Measurements from ENCODE around the gene ZBTB40.
A peak's percentile ranks its signal among the peaks of the same experiment; 100 is the strongest.

The ZBTB40 gene

DNA sequence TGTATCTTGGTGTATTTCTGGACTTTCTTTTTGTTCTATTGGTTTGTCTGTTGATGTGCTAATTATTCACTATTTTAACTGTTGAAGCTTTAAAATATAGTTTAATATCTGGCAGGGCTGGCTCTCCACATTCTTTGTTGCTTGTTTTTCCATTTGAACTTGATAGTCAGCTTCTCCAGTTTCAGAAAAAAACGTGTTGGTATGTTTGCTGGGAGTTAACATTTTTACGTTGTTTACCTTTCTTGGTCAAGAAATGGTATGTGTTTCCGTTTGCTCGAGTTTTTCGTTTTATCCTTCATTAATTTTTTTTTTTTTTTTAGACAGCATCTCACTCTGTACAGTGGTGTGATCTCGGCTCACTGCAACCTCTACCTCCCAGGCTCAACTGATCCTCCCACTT lies 16.9 kb upstream of the ZBTB40 start:
- DNase-seq, result no peak

DNA sequence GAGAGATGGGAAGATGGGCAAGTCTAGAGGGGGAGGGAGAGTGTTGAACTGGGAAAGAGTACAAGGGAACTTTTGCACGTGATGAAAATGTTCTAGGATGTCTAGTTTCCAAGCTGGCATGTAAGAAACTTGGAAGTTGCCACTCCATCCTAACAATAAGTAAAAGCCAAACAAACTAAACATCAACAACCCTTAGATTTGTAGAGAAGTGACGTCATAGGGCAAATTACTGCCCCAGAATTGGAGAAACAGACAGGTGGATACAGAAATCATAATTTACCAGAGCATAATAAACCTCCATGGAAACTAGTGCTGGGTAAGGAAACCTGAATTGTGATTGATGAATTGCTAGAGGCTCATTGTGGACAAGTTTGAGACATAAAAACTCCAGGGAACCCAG lies 14.7 kb upstream of the ZBTB40 start:
- no peak for DNase-seq

DNA sequence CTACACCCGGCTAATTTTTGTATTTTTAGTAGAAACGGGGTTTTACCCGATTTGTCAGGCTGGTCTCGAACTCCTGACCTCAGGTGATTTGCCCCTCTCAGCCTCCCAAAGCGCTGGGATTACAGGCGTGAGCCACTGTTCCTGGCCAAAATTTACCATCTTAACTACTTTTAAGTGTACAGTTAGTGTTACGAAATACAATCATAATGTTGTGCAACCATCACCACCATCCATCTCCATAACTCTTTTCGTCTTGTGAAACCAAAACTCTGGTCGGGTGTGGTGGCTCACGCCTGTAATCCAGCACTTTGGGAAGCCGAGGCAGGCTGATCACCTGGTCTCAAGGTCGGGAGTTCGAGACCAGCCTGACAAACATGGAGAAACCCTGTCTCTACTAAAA lies 14.1 kb upstream of the ZBTB40 start:
- no peak for DNase-seq

DNA sequence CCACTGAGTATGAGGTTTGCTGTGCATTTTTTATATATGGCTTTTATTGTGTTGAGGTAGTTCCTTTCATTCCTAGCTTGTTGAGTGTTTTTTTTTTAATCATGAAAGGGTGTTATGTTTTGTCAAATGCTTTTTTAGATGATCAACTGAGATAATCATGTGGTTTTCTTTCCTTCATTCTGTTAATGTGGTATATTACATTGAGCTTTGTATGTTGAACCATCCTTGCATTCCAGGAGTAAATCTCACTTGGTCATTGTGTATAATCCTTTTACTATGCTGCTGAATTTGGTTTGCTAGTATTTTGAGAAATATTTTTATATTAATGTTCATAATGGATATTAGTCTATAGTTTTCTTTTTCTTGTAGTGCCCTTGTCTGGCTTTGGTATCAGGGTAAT lies 11.1 kb upstream of the ZBTB40 start:
- no peak for DNase-seq

DNA sequence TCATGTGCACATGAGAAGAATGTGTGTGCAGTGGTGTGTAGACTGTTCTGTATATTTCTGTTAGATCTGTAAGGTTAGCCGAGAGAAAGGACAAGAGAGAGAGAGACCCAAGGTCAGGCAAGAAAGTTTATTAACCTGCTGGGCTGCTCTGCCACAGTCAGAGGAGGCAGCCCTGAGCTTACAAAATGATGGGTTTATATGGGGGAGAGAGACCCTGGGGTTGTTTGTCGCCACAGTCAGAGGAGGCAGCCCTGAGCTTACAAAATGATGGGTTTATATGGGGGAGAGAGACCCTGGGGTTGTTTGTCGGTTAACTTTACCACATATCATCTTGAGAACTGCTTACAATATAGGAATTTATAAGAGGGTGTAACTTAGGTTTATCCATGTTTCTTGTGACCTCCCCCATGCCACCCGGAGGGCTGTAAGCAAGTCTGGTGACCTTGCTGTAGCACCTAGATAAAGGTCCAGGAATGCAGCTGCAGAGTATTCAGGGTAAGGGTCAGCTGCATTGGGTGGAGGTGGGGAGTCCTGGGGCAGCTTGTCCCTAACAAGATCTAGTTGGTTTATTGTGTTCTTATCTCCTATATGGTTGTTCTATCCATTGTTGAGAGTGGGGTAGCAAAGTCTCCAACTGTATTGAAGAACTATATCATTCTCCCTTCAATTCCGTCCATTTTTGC lies 9.3 kb upstream of the ZBTB40 start:
- no peak for DNase-seq

DNA sequence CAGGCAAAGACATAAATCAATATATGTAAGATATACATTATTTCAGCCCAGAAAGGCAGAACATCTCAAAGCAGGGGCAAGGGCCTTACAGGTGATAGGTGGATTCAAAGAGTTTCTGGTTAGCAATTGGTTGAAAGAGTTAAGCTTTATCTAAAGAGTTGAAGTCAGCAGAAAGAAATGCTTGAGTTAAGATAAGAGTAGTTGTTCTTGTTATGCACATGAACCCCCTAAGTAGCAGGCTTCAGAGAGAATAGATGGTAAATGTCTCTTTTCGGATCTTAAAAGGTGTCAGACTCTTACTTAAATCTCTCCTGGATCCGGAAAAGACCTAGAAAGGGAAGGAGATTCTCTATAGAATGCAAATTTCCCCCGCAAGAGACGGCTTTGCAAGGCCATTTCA lies 8.3 kb upstream of the ZBTB40 start:
- DNase-seq, result no peak

DNA sequence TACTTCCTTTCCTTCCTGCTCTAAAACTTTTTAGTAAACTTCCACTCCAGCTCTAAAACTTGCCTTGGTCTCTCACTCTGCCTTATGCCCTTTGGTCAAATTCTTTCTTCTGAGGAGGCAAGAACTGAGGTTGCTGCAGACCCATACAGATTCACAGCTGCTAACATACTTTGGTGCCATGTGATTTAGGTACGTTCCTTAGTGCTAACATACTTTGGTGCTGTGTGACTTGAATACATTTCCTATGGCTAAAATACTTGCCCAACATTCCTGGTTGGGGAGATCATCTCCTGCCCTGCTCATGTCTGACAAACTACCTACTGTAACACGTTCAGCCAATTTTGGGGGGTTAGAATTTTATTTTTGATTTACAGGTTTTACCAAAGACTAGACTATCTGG lies 6.8 kb upstream of the ZBTB40 start:
- DNase-seq, result no peak

DNA sequence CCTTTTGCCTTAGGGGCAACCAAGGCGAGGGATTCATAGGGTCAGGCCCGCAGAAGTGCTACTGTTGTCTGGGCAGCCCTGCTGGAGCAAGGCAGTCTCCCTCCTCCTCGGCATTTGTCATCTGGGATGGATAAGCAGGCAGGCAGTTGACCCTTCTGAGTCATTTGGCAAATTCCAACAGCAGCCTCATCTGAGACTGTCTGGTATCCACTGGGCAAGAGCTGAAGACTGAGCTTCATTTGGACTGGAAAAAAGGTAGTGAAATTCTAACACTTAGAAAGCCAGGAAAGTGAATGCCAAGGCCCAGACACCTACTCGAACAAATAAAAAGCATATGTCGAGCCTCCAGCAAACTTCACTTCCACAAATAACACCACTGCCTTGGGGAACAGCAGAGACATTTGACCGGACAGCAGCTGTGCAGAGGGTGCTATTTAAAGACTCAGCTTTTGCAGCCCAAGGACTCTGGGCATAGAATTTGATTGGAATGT lies 4.0 kb upstream of the ZBTB40 start:
- no peak for DNase-seq

DNA sequence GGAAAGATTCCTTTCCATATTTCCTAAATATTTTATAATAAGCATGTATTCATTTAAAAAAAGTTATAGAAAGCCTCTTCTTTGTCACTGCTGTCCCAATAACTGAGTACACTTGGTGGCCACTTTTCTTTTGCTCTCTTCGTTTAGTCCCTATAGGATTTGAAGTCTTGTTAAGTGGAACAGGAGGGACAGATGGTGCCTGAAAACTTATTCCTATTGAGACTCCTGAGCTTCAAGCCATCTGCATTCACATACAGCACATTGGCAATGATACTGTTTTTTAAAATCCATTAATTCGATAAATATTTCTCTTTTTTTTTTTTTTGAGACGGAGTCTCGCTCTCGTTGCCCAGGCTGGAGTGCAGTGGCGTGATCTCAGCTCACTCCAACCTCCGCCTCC lies 2.0 kb upstream of the ZBTB40 start:
- no peak for DNase-seq

DNA sequence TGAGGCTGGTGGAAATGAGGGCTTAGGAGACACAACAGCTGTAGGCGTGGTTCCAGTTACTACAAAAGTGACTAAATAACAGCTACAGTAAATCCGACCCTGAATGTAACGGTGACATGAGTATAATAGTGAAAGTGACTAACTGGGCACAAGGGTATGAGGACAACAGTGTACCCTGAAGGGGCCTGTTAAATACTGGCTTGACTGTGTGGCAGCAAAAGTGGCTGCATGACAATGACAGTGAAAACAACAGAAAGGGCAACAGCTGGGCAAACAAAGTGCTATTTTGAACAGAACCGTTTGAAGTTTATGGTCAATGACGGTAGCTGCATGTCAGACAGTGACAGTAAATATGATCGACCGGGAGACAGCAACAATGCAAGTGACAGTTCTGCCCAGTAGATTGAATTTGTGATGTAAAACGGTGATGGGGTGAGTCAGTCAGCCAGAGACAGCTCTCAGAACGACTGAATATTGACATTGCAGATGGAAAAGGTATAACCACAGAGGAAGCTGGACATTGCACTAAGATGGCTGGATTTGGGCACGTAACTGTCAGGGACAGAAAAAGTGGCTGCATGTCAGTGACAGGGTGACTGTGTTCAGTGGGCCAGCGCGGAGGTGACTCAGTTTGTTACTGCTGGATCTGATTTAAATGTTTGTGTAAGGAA lies 1.2 kb upstream of the ZBTB40 start:
- no peak for DNase-seq

DNA sequence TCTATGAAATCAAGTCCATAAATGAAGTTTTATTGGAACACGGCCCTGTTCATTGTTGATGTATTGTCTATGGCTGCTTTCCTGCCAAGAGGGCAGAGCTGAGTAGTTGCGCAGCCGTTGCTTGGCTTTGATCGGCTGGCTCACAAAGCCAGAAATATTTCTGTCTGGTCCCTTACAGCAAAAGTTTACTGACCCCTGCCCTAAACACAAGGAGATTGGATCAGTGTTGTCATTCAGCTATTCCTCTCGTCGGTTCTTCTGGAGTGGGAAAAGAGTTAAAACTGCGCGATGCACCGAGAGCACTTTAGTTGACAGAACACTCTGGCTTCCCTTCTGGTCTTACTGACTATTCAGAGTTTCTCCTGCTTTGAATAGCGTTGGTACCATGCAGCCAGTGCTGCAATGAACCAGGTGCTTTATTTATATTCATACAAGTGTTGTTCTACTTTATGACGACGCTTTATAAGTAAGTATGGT lies 868 bp downstream of the ZBTB40 start:
- peak; percentile 54 for DNase-seq

DNA sequence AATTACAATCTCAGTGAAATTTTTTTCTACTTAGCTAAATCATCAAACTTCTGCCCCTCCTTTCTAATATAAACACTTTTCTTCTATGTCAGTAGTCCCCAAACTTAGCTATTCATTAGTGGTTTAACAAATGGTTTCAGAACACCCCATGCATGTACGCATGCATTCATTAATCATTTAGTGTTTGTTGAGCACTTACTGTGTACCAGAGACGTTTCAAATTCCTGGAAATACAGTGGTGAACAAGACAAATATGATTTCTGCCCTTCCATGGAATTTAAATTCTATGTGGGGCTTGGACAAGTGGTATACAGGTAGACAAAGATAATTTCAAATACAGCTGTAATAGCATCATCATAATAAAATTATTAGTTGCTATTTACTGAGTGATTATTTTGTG lies 1.5 kb downstream of the ZBTB40 start:
- DNase-seq, result no peak

DNA sequence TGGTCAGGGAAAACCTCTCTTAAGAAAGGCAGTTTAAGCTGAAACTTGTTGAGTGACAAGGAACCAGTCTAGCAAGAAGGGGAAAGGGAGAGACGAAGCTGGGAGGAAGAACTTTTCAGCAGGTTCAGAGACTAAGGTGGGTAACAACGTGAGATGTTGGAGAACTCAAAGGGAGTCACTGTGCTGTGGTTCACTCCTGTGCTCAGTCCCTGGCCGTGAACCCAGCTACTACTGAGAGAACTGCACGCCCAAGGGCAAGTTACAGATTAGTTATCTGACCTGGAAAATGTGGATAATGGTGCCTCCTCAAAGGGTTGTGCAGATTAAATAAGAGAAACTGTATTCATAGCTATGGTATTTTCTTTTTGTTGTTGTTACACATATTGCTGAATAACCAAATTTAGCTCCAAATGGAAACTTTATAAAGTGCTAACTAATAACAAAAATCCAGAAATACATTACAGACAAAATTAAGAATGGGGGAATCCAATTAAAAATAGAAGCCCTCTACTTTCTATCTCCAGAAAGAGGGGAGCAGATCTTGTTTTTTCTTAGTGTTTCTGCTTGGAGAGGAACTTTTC lies 2.9 kb downstream of the ZBTB40 start:
- no peak for DNase-seq

DNA sequence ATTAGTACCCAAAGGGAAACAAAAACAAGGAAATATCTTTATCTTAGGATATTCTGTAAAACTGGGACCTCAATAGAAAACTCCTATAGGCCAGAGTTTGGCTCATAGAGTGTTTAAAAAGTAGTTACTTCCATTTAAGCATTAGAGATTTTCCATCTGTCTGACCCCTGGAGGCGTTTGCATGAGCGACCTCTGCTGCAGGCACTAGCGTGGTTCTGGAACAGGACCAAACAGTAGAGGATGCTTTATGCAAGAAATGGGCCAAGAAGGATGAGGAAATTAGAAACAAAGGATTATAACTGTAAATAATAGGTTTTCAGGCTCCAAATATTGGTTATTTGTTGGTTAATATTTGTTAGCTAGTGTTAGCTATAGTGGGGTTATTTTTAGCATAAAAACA lies 5.7 kb downstream of the ZBTB40 start:
- DNase-seq, result no peak

DNA sequence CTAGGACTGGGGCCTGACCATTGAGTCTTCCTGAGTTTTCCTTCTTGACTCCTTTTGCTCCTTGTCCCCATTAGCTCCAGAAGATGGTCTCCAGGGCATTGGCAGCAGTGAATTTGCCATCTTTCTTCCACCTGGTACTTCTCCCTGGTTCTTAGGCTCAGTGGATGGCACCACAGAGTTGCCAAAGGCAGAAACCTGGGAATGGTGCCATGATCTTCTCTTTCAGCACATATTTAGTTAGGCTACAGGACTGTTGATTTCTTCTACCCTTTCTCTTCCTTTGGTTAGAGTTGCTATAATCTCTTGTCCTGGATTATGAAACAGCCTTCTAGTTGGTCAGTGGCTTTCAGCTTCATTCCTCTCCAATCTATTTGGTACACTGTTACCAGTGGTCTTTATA lies 6.2 kb downstream of the ZBTB40 start:
- DNase-seq, result no peak

DNA sequence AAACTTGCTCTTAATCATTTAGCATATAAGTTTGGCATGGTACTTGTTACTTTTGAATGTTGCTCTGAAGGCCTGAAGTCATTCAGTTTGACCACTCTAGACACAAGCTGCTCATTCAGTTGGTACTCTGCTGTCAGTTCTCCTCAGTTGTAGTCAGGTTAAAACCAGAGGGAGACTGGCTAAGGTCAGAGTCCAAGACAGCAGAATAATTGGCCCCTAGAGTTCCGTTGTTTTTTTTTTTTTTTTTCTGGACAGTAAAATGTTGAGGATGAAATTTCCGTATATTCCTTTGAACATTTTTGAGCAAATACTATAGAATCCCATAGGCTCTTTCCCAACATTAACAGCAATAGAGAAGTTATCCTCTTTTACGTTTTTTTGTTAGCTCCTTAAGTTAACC lies 9.4 kb downstream of the ZBTB40 start:
- DNase-seq, result no peak

DNA sequence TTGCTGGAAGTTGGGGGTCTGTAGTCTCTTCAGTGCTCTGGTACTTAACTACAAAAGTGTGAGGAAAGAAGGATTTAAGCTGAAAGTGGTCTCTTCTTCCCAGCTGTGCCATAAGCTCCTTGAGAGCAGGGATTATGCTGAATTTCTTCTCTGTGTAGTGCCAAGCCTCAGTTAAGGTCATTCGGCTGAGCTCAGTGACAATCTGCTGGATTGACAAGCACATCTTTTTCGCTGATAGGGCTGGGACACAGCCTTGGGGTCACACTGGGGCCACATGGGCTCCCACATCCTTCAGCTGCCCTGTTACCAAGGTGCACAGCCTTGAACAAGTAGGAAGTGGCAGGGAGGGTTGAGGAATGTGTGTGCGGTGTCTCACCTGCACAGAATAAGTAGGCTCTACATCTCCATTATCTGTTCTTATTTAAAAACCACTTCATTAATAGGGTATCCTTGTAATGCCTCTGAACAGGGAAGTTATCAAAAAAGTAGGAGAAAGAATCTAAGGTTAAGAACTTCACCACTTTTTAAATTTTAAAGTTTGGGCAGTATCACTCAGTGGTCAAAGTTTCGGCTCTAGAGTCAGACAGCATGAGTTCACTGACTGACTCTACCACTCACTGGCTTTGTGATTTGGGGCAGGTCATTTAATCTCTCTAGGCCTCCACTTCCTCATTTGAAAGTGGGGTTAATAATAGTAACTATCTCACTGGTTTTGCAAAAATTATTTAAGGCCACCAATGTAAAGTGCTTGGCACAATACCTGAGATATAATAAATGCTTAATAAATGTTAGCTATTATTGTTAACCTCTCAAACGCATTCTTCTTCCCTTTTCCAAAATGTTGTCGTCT lies 10.3 kb downstream of the ZBTB40 start:
- DNase-seq, result no peak

DNA sequence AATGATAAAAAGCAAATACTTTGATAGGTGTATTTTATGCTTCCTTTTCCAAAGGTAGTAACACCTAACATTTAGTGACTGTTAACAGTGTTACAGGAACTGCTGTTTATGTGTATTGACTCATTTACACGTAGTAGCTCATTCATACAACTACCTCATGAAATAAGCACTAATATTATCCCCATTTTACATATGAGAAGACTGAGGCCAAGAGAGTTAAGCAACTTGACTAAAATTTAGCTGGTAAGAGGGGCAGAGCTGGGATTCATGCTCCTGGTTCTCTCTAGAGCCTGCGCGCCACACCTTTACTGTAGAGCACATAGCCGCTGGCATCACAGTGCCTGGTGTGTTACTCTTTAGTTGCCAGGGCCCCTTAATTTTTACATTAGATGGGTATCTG lies 11.3 kb downstream of the ZBTB40 start:
- no peak for DNase-seq

DNA sequence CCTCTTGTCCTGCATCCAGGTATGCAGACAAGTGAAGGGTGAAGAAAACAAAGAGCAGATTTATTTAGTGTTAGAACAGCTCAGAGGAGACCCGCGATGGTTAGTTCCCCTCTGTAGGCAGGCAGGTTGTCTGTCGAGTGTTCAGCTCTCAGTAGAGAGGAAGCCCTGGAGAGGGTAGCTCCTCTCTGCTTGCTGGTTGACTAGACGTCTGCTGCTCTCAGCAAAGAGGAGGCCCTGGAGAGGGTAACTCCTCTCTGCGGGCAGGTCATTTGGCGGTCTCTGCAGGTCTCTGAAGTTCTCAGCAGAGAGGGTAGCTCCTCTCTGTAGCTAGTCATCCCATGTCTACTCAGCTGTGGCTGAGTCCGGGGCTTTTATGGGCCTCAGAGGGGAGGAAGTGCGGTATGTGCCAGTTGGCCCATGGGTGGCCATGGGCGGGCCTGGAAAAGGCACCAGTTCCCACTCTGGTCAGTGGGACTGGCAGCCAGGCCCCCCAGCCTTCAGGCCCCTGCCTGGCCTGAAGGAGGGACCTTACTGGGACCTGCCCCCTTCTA lies 13.4 kb downstream of the ZBTB40 start:
- no peak for DNase-seq

DNA sequence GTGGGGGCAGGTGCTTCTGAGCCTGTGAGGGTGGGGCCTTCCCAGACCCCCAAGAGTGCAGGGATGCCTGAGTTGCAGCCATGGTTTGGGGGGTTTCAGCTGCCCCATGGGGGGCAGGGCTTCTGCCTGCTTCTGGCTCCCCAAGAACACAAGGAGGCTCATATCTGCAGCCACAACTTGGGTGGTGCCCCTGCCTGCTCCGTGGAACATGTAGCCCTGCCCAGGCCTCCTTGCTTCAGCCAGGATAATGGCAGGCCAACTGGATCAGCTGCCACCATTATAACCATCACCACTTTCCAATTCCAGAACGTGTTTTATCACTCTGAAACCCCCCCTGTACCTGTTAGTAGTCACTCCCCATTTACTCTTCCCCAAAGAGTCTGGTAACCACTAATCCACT lies 14.0 kb downstream of the ZBTB40 start:
- DNase-seq, result no peak

DNA sequence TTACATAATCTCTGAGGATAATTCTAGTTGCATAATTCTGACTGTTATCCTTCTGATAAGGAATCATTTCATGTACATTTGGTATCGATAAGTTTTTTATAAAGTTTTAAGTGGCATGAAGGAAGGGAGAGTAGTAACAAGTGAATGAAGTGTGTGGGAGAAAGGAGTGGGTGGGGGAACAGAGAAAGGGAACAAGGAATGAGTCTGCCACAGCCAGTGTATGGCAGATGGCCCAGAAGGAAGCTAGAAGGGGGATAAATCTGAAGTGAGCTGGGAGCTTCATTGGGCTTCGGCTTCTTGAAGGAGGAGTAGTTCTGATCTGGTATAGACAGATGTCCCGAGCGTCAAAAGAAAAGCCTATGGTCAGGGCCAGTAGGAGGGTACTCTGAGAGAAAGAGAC lies 18.6 kb downstream of the ZBTB40 start:
- no peak for DNase-seq

DNA sequence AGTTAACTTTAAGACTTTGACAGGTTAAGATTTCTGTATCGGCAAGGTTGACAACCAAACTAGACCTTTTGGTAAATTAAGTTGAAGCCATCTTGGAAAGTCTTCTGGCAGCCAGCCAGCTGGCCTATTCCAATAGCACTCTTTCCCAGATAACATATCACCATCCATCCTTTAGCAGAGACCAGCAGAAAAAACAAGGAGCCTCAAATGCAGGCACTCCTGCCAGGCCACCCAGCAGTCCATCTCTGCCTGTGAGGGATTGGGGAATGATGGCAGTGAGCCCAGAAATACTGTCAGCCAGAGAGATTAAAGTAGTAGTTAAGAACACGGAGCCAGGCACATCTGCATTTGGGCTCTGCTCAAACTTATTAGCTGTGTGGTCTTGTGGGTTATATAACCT lies 19.4 kb downstream of the ZBTB40 start:
- DNase-seq, result no peak

DNA sequence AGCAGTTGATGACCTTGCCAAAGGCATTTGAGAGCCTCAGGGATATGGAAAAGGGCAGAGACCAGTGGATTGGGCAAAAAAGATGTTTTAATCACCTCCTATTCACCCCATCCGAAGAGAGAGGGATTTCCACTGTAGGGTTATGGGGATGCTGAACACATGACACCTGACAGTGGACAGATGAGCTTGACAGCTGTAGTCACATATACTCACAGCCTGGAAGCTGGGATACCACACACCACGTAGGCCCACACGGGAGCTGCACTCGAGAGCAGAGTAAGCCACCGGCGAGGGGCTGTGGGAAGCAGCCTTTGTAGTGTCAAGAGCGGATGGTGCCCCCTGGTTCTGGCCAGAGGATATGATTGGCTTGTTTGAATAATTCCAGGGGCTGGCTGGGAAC lies 20.0 kb downstream of the ZBTB40 start:
- DNase-seq, result no peak

All from right forelimb (tissue), 1 donor.